IMR-90 (cell line): ENCODE results near the gene PPP1CA. TPM values are rescaled to one million over a fixed set of nuclear protein-coding genes. Genes with fewer than 3 reads are reported as not detected.

Experiments
- ATAC-seq: fragments of 200-7000 bp; cut with Tn5 transposase; 2 replicates; pipeline ENCODE4 v1.9.1; 2020; ENCODE audit warnings: low read depth, mild to moderate bottlenecking, moderate library complexity
- BruUV-seq: library from RNA; stranded (reverse); fragments of 400-500 nt; replicated peaks from 2 replicates; lab custom pipeline; 2021; lab: Mats Ljungman, UMichigan
- CTCF ChIA-PET: fragments of 300-600 bp; formaldehyde crosslinking; extraction: SDS; loops from one replicate; lab custom pipeline; 2021; ENCODE audit warnings: antibody characterized with exemption; lab: Yijun Ruan, JAX
- POLR2A ChIA-PET: fragments of 300-600 bp; sonication (Branson Sonifier 250); formaldehyde crosslinking; loops from one replicate; lab custom pipeline; 2022; ENCODE audit warnings: antibody characterized with exemption; ENCODE audit not compliant: unreplicated experiment; lab: Charles Lee
- DNase-seq: peaks from one replicate; pipeline ENCODE4 v3.0.0; 2013
- H2AFZ ChIP-seq: replicated peaks from 2 replicates; pipeline ENCODE3; 2013; ENCODE audit warnings: low read length, mild to moderate bottlenecking; ENCODE audit not compliant: poor library complexity
- H2AK5ac ChIP-seq: 2 replicates; pipeline ENCODE4 v1.6.1; 2013; ENCODE audit warnings: low read depth, low read length, inconsistent platforms
- H2AK9ac ChIP-seq: replicated peaks from 2 replicates; pipeline ENCODE3; 2013; ENCODE audit warnings: mild to moderate bottlenecking, low read depth, low read length, moderate library complexity; ENCODE audit not compliant: poor library complexity
- H2BK120ac ChIP-seq: 2 replicates; pipeline ENCODE4 v1.6.1; 2013; ENCODE audit warnings: low read depth, low read length, inconsistent platforms
- H2BK15ac ChIP-seq: 3 replicates; pipeline ENCODE4 v1.6.1; 2013; ENCODE audit warnings: low read depth, low read length, inconsistent platforms
- H2BK20ac ChIP-seq: 2 replicates; pipeline ENCODE4 v1.6.1; 2013; ENCODE audit warnings: low read depth, mild to moderate bottlenecking, inconsistent platforms, low read length, moderate library complexity
- H2BK5ac ChIP-seq: 2 replicates; pipeline ENCODE4 v1.6.1; 2013; ENCODE audit warnings: mild to moderate bottlenecking, low read depth, low read length, inconsistent platforms; ENCODE audit not compliant: poor library complexity, severe bottlenecking
- H3K14ac ChIP-seq: replicated peaks from 2 replicates; pipeline ENCODE4 v1.6.1; 2013; ENCODE audit warnings: low read depth, low read length, inconsistent platforms
- H3K18ac ChIP-seq: 2 replicates; pipeline ENCODE4 v1.6.1; 2013; ENCODE audit warnings: low read depth, low read length, control low read depth
- H3K23ac ChIP-seq: 2 replicates; pipeline ENCODE4 v1.6.1; 2013; ENCODE audit warnings: low read depth, low read length, inconsistent platforms
- H3K27ac ChIP-seq: 2 replicates; pipeline ENCODE4 v1.5.1; 2013; ENCODE audit warnings: mild to moderate bottlenecking, control low read depth, low read length; ENCODE audit not compliant: insufficient read depth
- H3K27me3 ChIP-seq: 2 replicates; pipeline ENCODE4 v1.6.1; 2013; ENCODE audit warnings: low read length; ENCODE audit not compliant: control insufficient read depth, insufficient read depth
- H3K36me3 ChIP-seq: 2 replicates; pipeline ENCODE4 v1.6.1; 2013; ENCODE audit warnings: low read length, mixed read lengths; ENCODE audit not compliant: control insufficient read depth, insufficient read depth
- H3K4ac ChIP-seq: 2 replicates; pipeline ENCODE4 v1.6.1; 2013; ENCODE audit warnings: low read depth, low read length, inconsistent platforms
- H3K4me1 ChIP-seq: 2 replicates; pipeline ENCODE4 v1.6.1; 2013; ENCODE audit warnings: low read length, mixed read lengths; ENCODE audit not compliant: control insufficient read depth, insufficient read depth
- H3K4me2 ChIP-seq: 2 replicates; pipeline ENCODE4 v1.6.1; 2013; ENCODE audit warnings: low read depth, mild to moderate bottlenecking, control low read depth, low read length, moderate library complexity
- H3K4me3 ChIP-seq: 2 replicates; pipeline ENCODE4 v1.5.1; 2013; ENCODE audit warnings: low read depth, mild to moderate bottlenecking, control low read depth, low read length, moderate library complexity; ENCODE audit not compliant: insufficient read depth
- H3K56ac ChIP-seq: 2 replicates; pipeline ENCODE4 v1.6.1; 2013; ENCODE audit warnings: low read length, inconsistent platforms; ENCODE audit not compliant: insufficient read depth; ENCODE audit errors: extremely low read depth
- H3K79me1 ChIP-seq, 2 experiments: 2 replicates each; pipeline ENCODE4 v1.6.1; 2013; ENCODE audit warnings: low read length in 2 of 2, inconsistent platforms in 1 of 2, low read depth in 1 of 2
- H3K9ac ChIP-seq: 2 replicates; pipeline ENCODE4 v1.6.1; 2013; ENCODE audit warnings: low read depth, low read length, control low read depth
- H3K9me1 ChIP-seq: 2 replicates; pipeline ENCODE4 v1.6.1; 2013; ENCODE audit warnings: low read length, inconsistent platforms; ENCODE audit not compliant: insufficient read depth
- H3K9me3 ChIP-seq: 2 replicates; pipeline ENCODE4 v1.6.1; 2013; ENCODE audit warnings: low read length; ENCODE audit not compliant: control insufficient read depth, insufficient read depth
- H4K20me1 ChIP-seq: 2 replicates; pipeline ENCODE4 v1.6.1; 2013; ENCODE audit warnings: low read length, inconsistent platforms; ENCODE audit not compliant: insufficient read depth
- H4K5ac ChIP-seq: 2 replicates; pipeline ENCODE4 v1.6.1; 2013; ENCODE audit warnings: mild to moderate bottlenecking, low read depth, low read length, control low read depth
- H4K8ac ChIP-seq, 2 experiments: 2 replicates each; pipeline ENCODE4 v1.6.1; 2013; ENCODE audit warnings: low read depth in 2 of 2, low read length in 2 of 2, control low read depth in 1 of 2, inconsistent platforms in 1 of 2
- H4K91ac ChIP-seq: 2 replicates; pipeline ENCODE4 v1.6.1; 2013; ENCODE audit warnings: low read depth, low read length, inconsistent platforms; ENCODE audit not compliant: insufficient read depth
- BHLHE40 ChIP-seq: fragments of 150-350 bp; IDR thresholded peaks from 2 replicates; pipeline ENCODE4 v1.6.1; 2016; ENCODE audit warnings: mild to moderate bottlenecking, low read depth, low read length
- CEBPB ChIP-seq: IDR thresholded peaks from 2 replicates; pipeline ENCODE4 v1.6.1; 2012; ENCODE audit warnings: low read depth, low read length, improper control_type of control experiment
- FOS ChIP-seq: fragments of 150-350 bp; IDR thresholded peaks from 2 replicates; pipeline ENCODE4 v1.6.1; 2016; ENCODE audit warnings: low read depth, low read length
- MAFK ChIP-seq: IDR thresholded peaks from 2 replicates; pipeline ENCODE4 v1.6.1; 2012; ENCODE audit warnings: low read depth, low read length, improper control_type of control experiment
- MAZ ChIP-seq: IDR thresholded peaks from 2 replicates; pipeline ENCODE4 v1.6.1; 2012; ENCODE audit warnings: low read depth, mild to moderate bottlenecking, low read length, improper control_type of control experiment, moderate library complexity, borderline replicate concordance
- NFE2L2 ChIP-seq: fragments of 150-350 bp; IDR thresholded peaks from 2 replicates; pipeline ENCODE4 v1.6.1; 2016; ENCODE audit warnings: low read depth, mild to moderate bottlenecking, low read length
- POLR2A ChIP-seq: IDR thresholded peaks from 2 replicates; pipeline ENCODE4 v1.6.1; 2012; ENCODE audit warnings: mild to moderate bottlenecking, low read depth, low read length
- RAD21 ChIP-seq: IDR thresholded peaks from 2 replicates; pipeline ENCODE4 v1.6.1; 2012; ENCODE audit warnings: low read length, improper control_type of control experiment
- RCOR1 ChIP-seq: IDR thresholded peaks from 2 replicates; pipeline ENCODE4 v1.6.1; 2012; ENCODE audit warnings: mild to moderate bottlenecking, low read length, improper control_type of control experiment; ENCODE audit not compliant: insufficient replicate concordance
- RFX5 ChIP-seq: IDR thresholded peaks from 2 replicates; pipeline ENCODE4 v1.8.0; 2012; ENCODE audit warnings: low read depth, mild to moderate bottlenecking, low read length, moderate library complexity
- WGBS, 2 experiments: methylation state at CpG; one replicate each; pipeline versions ENCODE4 v1.1.5 to v1.1.7; 2013; ENCODE audit warnings: missing lambda C conversion rate in 2 of 2; ENCODE audit not compliant: insufficient read length in 1 of 2; ENCODE audit errors: extremely low coverage in 2 of 2; 5-methylcytosine and 5-hydroxymethylcytosine counted together
- dilution Hi-C: fragments of 300-500 bp; cut with HindIII; formaldehyde crosslinking; loops from one replicate; pipeline ENCODE4 v1.14.3; 2018; ENCODE audit warnings: low sequenced_read_pairs; ENCODE audit not compliant: unreplicated experiment
- in situ Hi-C: fragments of 300-500 bp; cut with MboI; formaldehyde crosslinking; loops from 3 replicates; pipeline ENCODE4 v1.14.3; 2019; ENCODE audit warnings: low sequenced_read_pairs, inconsistent platforms, mixed read lengths
- intact Hi-C: fragments of 100-400 bp; cut with micrococcal nuclease; formaldehyde crosslinking; loops from 2 replicates; pipeline ENCODE4 v1.10.0; 2022
- polyA plus RNA-seq, 3 experiments: library from polyadenylated mRNA; depleted of rRNA; stranded (reverse); fragments of >200 nt; gene quantifications; 2 replicates each; pipeline ENCODE4 v1.2.3, GENCODE V29; 2012; ENCODE audit warnings: low replicate concordance in 1 of 3
- total RNA-seq: library from RNA; depleted of rRNA; stranded (reverse); fragments of >200 nt; gene quantifications from 2 replicates; pipeline ENCODE4 v1.2.3, GENCODE V29; 2012
- TF ChIP-seq, protein P1 (sequence below): conservative IDR thresholded peaks from 2 replicates; pipeline ENCODE4 v1.5.1; 2012; ENCODE audit warnings: mild to moderate bottlenecking, low read depth, low read length, improper control_type of control experiment
- TF ChIP-seq, protein P2 (sequence below): fragments of 150-350 bp; IDR thresholded peaks from 2 replicates; pipeline ENCODE4 v1.6.1; 2016; ENCODE audit warnings: low read depth, mild to moderate bottlenecking, low read length, moderate library complexity, borderline replicate concordance

PPP1CA gene
- total and polyA plus RNA-seq, 2 of the 4 experiments (the other 2 are of a cell fraction) = 228 to 313 TPM

DNA sequence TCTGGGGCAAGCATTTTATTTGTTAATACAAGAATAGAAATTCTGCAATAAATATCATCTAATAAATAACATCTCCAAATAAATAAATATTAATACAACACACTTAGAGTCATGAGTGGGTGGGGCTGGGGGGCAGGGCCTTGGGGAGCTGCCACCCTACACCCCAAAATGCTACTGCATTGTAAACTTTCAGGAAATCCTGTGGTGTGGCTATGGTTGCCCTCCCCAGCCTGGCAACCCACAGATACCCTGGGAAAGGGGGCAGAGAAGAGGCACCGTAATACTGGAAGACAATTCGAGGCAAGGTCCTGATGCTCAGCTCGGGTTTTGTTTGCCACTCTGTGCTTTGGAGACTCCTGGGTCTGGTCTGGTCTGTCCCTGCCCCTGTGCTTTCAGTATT is 37.5 kb downstream of the PPP1CA start:
- no peak for TF ChIP-seq RAD21
- no peak for TF ChIP-seq RFX5
- no peak for TF ChIP-seq BHLHE40
- TF ChIP-seq, protein P1, sequence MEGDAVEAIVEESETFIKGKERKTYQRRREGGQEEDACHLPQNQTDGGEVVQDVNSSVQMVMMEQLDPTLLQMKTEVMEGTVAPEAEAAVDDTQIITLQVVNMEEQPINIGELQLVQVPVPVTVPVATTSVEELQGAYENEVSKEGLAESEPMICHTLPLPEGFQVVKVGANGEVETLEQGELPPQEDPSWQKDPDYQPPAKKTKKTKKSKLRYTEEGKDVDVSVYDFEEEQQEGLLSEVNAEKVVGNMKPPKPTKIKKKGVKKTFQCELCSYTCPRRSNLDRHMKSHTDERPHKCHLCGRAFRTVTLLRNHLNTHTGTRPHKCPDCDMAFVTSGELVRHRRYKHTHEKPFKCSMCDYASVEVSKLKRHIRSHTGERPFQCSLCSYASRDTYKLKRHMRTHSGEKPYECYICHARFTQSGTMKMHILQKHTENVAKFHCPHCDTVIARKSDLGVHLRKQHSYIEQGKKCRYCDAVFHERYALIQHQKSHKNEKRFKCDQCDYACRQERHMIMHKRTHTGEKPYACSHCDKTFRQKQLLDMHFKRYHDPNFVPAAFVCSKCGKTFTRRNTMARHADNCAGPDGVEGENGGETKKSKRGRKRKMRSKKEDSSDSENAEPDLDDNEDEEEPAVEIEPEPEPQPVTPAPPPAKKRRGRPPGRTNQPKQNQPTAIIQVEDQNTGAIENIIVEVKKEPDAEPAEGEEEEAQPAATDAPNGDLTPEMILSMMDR = no peak
- no peak for TF ChIP-seq FOS
- TF ChIP-seq, protein P2, sequence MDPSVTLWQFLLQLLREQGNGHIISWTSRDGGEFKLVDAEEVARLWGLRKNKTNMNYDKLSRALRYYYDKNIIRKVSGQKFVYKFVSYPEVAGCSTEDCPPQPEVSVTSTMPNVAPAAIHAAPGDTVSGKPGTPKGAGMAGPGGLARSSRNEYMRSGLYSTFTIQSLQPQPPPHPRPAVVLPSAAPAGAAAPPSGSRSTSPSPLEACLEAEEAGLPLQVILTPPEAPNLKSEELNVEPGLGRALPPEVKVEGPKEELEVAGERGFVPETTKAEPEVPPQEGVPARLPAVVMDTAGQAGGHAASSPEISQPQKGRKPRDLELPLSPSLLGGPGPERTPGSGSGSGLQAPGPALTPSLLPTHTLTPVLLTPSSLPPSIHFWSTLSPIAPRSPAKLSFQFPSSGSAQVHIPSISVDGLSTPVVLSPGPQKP = no peak
- no peak for TF ChIP-seq MAZ
- TF ChIP-seq MAFK = no peak
- TF ChIP-seq NFE2L2 = no peak
- TF ChIP-seq CEBPB = no peak
- TF ChIP-seq POLR2A = no peak
- TF ChIP-seq RCOR1 = no peak
- H3K36me3 ChIP-seq = peaks cover 26% of the 10 kb centered on the region
- dilution Hi-C loops = no loop called here
- 100% methylated on average over 1 of the region's 3 CpGs; no CpG with 5 or more reads in 1 of the 2 experiments for WGBS, 2 experiments
- H3K9ac ChIP-seq = no peak overlapping the region
- H2BK5ac ChIP-seq = no peak overlapping the region
- no peak overlapping the region for H2AK5ac ChIP-seq
- no peak overlapping the region for H3K27ac ChIP-seq
- no peak overlapping the region for H4K91ac ChIP-seq
- H3K79me1 ChIP-seq = peaks cover 6 to 53% of the 10 kb centered on the region in 2 experiments; a peak in 3 of 4 replicates
- no peaks in the 10 kb centered on the region for H3K9me3 ChIP-seq
- no peaks in the 10 kb centered on the region for H3K27me3 ChIP-seq
- no peak overlapping the region for H2BK15ac ChIP-seq
- H3K14ac ChIP-seq = no peak overlapping the region
- peaks cover 38% of the 10 kb centered on the region for H4K20me1 ChIP-seq
- no peak overlapping the region for H3K4me2 ChIP-seq
- no peak overlapping the region for H4K8ac ChIP-seq
- H3K9me1 ChIP-seq = peaks cover 30% of the 10 kb centered on the region
- H2AK9ac ChIP-seq = no peak overlapping the region
- no peak overlapping the region for H3K4me3 ChIP-seq
- H2AFZ ChIP-seq = no peak overlapping the region
- peaks cover 27% of the 10 kb centered on the region for H3K4me1 ChIP-seq
- POLR2A ChIA-PET = no interaction called here
- in situ Hi-C loops = no loop called here
- no peak for DNase-seq
- no peak overlapping the region for H3K23ac ChIP-seq
- BruUV-seq = no TSS peak
- no peak overlapping the region for H4K5ac ChIP-seq
- no peak overlapping the region for H3K56ac ChIP-seq
- no peak overlapping the region for H3K4ac ChIP-seq
- no peak overlapping the region for H3K18ac ChIP-seq
- CTCF ChIA-PET = no interaction called here
- intact Hi-C loops = no loop called here
- no peak overlapping the region for H2BK20ac ChIP-seq
- ATAC-seq = no peak
- H2BK120ac ChIP-seq = no peak overlapping the region
